Activated CD4-positive, alpha-beta T cell treated with anti-CD3 and anti-CD28 coated beads for 36 hours (primary cell): ENCODE data around the gene HMG20A. TPM values are rescaled to one million over a fixed set of nuclear protein-coding genes. Genes with fewer than 3 reads are reported as not detected.

Experiments used
- ATAC-seq: fragments of 200-7000 bp; cut with Tn5 transposase; one replicate; pipeline ENCODE4 v1.10.0; 2021; ENCODE audit warnings: mild to moderate bottlenecking, moderate library complexity
- CTCF ChIA-PET: fragments of 350-600 bp; sonication (Branson Sonifier 250); formaldehyde crosslinking; loops from one replicate; lab custom pipeline; 2021; ENCODE audit warnings: antibody characterized with exemption; lab: Charles Lee
- POLR2A ChIA-PET: fragments of 350-600 bp; sonication (Branson Sonifier 250); formaldehyde crosslinking; loops from one replicate; lab custom pipeline; 2021; ENCODE audit warnings: antibody characterized with exemption, inconsistent platforms; lab: Charles Lee
- DNase-seq: peaks from one replicate; pipeline ENCODE4 v3.0.0-alpha.2; 2020
- H3K27ac Mint-ChIP-seq: one replicate; pipeline ENCODE4 v1.8.0; 2021; ENCODE audit warnings: mixed read lengths
- H3K27me3 Mint-ChIP-seq: one replicate; pipeline ENCODE4 v1.8.0; 2021; ENCODE audit warnings: mixed read lengths
- H3K36me3 Mint-ChIP-seq: one replicate; pipeline ENCODE4 v1.8.0; 2021; ENCODE audit warnings: low read depth, mixed read lengths
- H3K4me1 Mint-ChIP-seq: one replicate; pipeline ENCODE4 v1.8.0; 2021; ENCODE audit warnings: mixed read lengths
- H3K4me3 Mint-ChIP-seq: one replicate; pipeline ENCODE4 v1.8.0; 2021; ENCODE audit warnings: mild to moderate bottlenecking, moderate library complexity, mixed read lengths
- H3K9me3 Mint-ChIP-seq: one replicate; pipeline ENCODE4 v1.8.0; 2021; ENCODE audit warnings: low read depth, mixed read lengths
- intact Hi-C, 2 experiments: fragments of 100-400 bp; cut with DNase I in 1 of 2; cut with micrococcal nuclease in 1 of 2; formaldehyde crosslinking; loops; one replicate each; pipeline versions ENCODE4 v1.14.2 to v1.15.1; 2022 to 2024; cut with DNase I, micrococcal nuclease
- total RNA-seq, 2 experiments: library from RNA; stranded (reverse); gene quantifications; one replicate each; pipeline ENCODE4 v1.2.3, GENCODE V29; 2021

Gene HMG20A
- total RNA-seq, 2 experiments from 2014 or later: 45.9 to 59.1 TPM

DNA sequence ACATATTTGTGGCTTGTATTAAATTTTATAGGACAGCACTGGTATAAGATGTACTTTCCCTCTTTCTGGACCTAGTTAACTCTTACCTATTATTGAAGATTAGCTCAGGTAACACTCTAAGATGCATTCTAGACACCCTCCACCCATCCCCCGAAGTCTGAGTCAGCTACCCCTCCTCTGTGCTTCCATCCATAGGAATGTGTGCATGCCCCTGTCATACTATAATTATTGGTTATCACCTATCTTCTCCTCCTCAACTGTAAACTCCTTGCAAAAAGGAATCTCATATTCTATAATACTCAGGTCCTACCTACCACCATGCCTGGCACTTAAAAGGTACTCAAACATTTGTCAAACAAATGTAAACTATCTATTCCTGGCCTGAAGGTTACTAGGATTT is 3.7 kb upstream of the HMG20A start:
- H3K27me3 Mint-ChIP-seq: no peaks in the 10 kb centered on the region
- H3K27ac Mint-ChIP-seq: no peak overlapping the region
- intact Hi-C loops: loop anchor here in 1 of 2 experiments (5.0 kb wide), 1 partner anchor 230 kb away; no protein-coding TSS in a partner anchor
- no peak for DNase-seq
- H3K4me1 Mint-ChIP-seq: peaks cover 24% of the 10 kb centered on the region
- CTCF ChIA-PET: interaction anchor here (0.6 to 1.8 kb wide), 3 partner anchors 10 to 1918 kb away, joined by 3 to 5 read pairs (median 3); no protein-coding TSS in a partner anchor
- POLR2A ChIA-PET: no interaction called here
- no peak for ATAC-seq
- H3K4me3 Mint-ChIP-seq: no peak overlapping the region
- H3K9me3 Mint-ChIP-seq: no peaks in the 10 kb centered on the region
- peaks cover 4% of the 10 kb centered on the region for H3K36me3 Mint-ChIP-seq

DNA sequence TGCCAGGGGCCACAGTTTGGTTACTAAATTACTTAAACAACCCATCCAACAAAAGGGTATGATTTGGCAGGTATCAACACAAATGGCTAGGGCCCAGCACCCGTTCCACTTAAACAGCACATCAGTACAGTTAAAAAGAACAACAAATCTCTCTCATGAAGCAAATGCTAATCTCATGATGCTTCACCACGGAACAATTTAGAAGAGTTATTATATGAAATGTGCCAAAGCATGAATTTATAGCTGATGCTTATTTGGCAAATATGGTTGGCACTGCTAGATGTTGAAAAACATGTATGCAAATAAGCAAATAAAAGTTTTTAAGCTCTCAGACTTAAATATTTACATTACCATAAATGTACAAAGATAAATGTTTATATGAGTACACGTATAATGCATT is 3.1 kb upstream of the HMG20A start:
- intact Hi-C loops: loop anchor here in 1 of 2 experiments (5.0 kb wide), 1 partner anchor 230 kb away; no protein-coding TSS in a partner anchor

DNA sequence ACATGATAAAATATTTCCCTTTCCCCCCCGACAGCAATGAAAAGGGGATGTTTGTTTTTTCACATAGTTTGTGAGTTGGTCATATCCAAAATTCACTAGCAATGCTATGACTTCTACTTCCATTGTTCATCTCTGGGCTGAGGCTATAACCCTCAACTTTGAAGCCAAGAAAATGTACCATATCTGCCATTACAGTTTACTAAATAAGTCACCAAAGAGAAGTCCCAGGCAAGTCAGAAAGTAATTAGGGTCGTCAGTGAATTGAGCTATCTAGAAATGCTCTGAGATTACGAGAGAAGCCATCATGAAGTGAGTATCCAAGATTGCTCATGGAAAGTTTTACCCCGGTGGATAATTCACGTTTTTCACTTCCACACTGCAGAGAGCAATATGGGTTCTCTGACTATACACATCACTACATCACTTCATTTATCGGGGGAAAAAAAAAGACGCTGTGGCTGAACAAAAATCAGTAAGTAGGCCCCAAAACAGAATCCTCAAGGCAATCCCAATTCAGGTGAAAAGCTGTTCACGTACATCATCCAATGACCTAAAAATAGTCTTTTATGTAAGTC is 2.2 kb upstream of the HMG20A start:
- Mint-ChIP-seq H3K27me3 (no peaks in the 10 kb centered on the region), H3K4me1 (peaks cover 31% of the 10 kb centered on the region), H3K36me3 (peaks cover 4% of the 10 kb centered on the region), H3K9me3 (no peaks in the 10 kb centered on the region), H3K27ac (peak overlapping the region; percentile 91), H3K4me3 (peak overlapping the region; percentile 95)
- intact Hi-C loops: loop anchor here in 1 of 2 experiments (5.0 kb wide), 1 partner anchor 231 kb away; no protein-coding TSS in a partner anchor
- ChIA-PET POLR2A (interaction anchor here (0.7 to 1.2 kb wide), 2 partner anchors 9 to 516 kb away, joined by 4 to 5 read pairs; no protein-coding TSS in a partner anchor), CTCF (interaction anchor here (0.6 to 1.8 kb wide), 6 partner anchors 8 to 305 kb away, joined by 3 to 4 read pairs (median 3); no protein-coding TSS in a partner anchor)
- DNase-seq: no peak
- ATAC-seq: no peak

More for the DNA sequence above, 3.1 kb upstream of the HMG20A start:
- Mint-ChIP-seq H3K9me3 (no peaks in the 10 kb centered on the region), H3K27me3 (no peaks in the 10 kb centered on the region), H3K4me1 (peaks cover 25% of the 10 kb centered on the region), H3K27ac (no peak overlapping the region), H3K4me3 (no peak overlapping the region), H3K36me3 (peaks cover 4% of the 10 kb centered on the region)
- no peak for ATAC-seq
- POLR2A ChIA-PET: no interaction called here
- CTCF ChIA-PET: interaction anchor here (1.8 kb wide), 1 partner anchor 85 kb away, joined by 3 read pairs; no protein-coding TSS in a partner anchor
- no peak for DNase-seq

DNA sequence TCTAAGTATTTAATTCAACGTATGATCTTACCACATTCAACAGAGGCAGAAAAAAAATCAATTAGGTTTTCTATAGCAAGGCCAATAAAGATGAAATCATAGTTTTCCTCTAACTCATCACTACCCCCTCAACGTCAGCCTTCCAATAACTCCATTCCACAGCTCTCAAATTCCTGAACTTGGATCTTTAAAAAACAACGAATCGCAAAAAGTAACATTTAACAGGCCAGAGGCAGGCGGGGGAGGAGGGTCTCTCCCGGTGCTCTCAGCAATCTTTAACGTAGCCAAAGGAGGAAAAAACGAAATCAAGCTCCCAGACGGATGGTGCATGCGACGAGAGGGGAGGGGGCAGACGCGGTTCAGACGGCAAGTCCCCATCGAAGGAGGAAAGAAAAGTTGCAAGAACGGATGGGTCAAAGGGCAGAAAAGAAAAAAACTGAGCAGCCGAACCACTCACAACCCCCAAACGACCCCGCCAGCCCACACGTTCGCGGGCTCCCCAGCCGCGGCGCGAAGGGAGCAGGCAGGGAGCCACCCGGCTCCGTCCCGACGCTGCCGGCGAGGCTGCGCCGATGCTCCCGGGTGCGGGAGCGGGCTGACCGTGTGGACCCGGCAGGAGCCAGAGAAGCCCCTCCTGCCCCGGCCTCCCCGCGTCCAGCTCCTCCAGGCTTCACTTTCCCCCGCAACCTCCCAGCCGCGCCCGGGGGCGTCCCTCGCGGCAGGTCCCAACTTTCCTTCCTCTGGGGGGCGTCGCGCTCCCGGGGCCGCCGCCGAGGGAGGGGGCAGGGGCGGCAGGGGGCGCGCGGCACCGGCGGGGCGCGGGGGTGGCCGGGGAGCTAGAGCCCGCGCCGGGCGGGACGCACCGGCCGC is 1.5 kb upstream of the HMG20A start:
- DNase-seq: peak; percentile 65
- Mint-ChIP-seq H3K4me3 (peak overlapping the region; percentile 95), H3K27me3 (no peaks in the 10 kb centered on the region), H3K27ac (peak overlapping the region; percentile 91), H3K36me3 (peaks cover 4% of the 10 kb centered on the region), H3K9me3 (no peaks in the 10 kb centered on the region), H3K4me1 (peaks cover 37% of the 10 kb centered on the region)
- peak; percentile 2 for ATAC-seq
- ChIA-PET CTCF (interaction anchor here (0.6 to 1.4 kb wide), 5 partner anchors 9 to 306 kb away, joined by 3 to 4 read pairs (median 3); no protein-coding TSS in a partner anchor), POLR2A (interaction anchor here (0.7 to 1.2 kb wide), 3 partner anchors 10 to 516 kb away, joined by 4 to 5 read pairs (median 5); no protein-coding TSS in a partner anchor)
- intact Hi-C loops: loop anchor here in 1 of 2 experiments (1.0 to 5.0 kb wide), 2 partner anchors 10 to 232 kb away; no protein-coding TSS in a partner anchor

DNA sequence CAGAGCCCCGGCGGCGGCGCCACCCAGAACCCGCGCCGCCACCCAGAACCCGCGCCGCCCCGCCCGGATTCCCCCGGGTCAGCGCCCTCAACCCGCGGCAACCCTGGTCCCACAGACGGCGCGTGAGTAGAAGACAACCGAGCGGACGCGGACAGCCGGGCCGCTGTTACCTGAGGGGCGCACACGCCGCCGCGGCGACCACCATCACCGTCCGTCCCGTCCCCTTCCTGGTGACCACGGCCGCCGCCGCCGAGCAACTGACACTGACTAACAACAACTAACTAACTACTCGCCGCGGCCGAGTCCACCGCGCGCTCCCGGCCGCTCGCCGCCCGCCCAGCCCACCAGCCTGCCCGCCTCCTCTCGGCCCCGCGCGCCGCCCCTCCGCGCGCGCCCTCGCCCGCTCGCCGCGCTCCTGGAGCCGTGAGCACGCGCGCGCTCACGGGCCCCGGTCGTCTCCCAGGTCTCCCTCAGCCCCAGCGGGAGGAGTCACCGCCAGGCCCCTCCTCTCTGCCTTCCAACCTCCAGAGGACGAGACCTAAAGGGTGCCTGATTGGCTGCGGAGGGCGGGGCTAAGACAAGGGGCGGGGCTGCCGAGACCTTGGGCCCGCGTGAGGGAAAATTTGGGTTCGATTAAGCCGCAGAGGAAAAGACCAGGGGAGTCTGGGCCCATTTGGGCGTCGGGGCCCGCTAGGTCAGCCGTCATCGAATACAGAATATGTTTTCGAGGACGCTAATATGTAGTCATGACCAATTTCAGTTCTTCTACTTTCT is 665 bp upstream of the HMG20A start, which contains the start of gene PEAK1:
Gene PEAK1, minus strand, starts transcription at position 269 of the 774 bp plus-strand sequence. CDS start 238,178 bp downstream, outside the sequence.
- peak; percentile 99 for ATAC-seq
- Mint-ChIP-seq H3K9me3 (no peaks in the 10 kb centered on the region), H3K4me1 (peaks cover 44% of the 10 kb centered on the region), H3K27ac (peak within 1 kb of the TSS; percentile 100), H3K4me3 (peak within 1 kb of the TSS; percentile 95), H3K36me3 (peaks cover 5% of the 10 kb centered on the region), H3K27me3 (no peaks in the 10 kb centered on the region)
- ChIA-PET POLR2A (interaction anchor here (1.2 kb wide), 1 partner anchor 10 kb away, joined by 5 read pairs; no protein-coding TSS in a partner anchor), CTCF (interaction anchor here (1.4 kb wide), 1 partner anchor 37 kb away, joined by 3 read pairs; no protein-coding TSS in a partner anchor)
- intact Hi-C loops: loop anchor here (1.0 to 10.0 kb wide), 14 partner anchors 10 to 1965 kb away; partner anchors contain the start of genes RCN2 (in 2 of the 2), ETFA (in 1 of the 2), SCAPER (in 1 of the 2) and TBC1D2B (in 1 of the 2)
- DNase-seq: peak; percentile 100

DNA sequence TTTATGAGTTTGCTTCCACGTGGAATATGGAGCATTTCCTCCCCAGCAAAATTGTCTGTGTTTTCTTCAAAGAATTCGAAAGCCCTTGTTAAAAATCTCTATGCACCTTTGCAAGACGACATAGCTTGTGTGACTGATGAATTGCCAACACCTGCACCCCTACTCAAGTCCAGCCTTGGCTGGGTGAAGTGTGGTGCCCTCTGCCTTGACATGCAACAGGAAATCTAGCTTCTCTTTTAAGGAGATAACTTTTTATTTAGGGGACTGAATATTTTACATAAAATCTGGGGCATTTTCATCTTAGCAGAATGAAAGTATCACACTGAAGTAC is 647 bp downstream of the HMG20A start:
- Mint-ChIP-seq H3K4me3 (peak overlapping the region; percentile 92), H3K9me3 (no peaks in the 10 kb centered on the region), H3K36me3 (peaks cover 6% of the 10 kb centered on the region), H3K4me1 (peaks cover 55% of the 10 kb centered on the region), H3K27ac (peak overlapping the region; percentile 100), H3K27me3 (no peaks in the 10 kb centered on the region)
- ChIA-PET CTCF (interaction anchor here (0.6 to 1.5 kb wide), 4 partner anchors 9 to 460 kb away, joined by 3 to 6 read pairs (median 4); no protein-coding TSS in a partner anchor), POLR2A (interaction anchor here (0.7 to 1.4 kb wide), 2 partner anchors 9 to 12 kb away, joined by 3 to 4 read pairs; no protein-coding TSS in a partner anchor)
- no peak for ATAC-seq
- intact Hi-C loops: loop anchor here (2.0 to 10.0 kb wide), 6 partner anchors 19 to 1967 kb away; partner anchors contain the start of gene TBC1D2B (in 1 of the 2)
- peak; percentile 41 for DNase-seq

DNA sequence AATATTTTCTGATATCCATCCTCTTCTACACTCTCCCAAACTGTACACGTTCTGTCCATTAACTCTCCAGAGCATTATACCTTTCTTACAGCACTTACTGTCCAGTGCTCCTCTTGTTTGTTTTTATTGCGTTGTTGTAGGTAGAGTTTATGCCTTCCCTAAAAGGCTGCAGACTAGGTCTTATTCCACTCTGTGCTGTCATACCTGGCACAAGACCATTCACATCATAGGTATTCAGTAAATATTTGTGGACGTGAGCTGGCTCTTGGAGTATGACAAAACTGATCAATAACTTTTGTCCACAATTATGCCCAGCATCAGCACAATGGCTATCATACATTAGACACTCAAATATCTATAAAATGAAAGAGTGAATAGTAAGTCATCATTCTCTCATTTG is 4.4 kb downstream of the HMG20A start:
- DNase-seq (no peak), ATAC-seq (no peak)
- H3K27me3 Mint-ChIP-seq: no peaks in the 10 kb centered on the region
- peaks cover 60% of the 10 kb centered on the region for H3K4me1 Mint-ChIP-seq
- POLR2A ChIA-PET: no interaction called here
- no peak overlapping the region for H3K27ac Mint-ChIP-seq
- H3K9me3 Mint-ChIP-seq: no peaks in the 10 kb centered on the region
- CTCF ChIA-PET: interaction anchor here (0.9 kb wide), 1 partner anchor 245 kb away, joined by 3 read pairs; no protein-coding TSS in a partner anchor
- intact Hi-C loops: loop anchor here (10.0 kb wide), 3 partner anchors 70 to 650 kb away; partner anchors contain the start of gene TBC1D2B (in 1 of the 2)
- no peak overlapping the region for H3K4me3 Mint-ChIP-seq
- H3K36me3 Mint-ChIP-seq: peaks cover 3% of the 10 kb centered on the region

DNA sequence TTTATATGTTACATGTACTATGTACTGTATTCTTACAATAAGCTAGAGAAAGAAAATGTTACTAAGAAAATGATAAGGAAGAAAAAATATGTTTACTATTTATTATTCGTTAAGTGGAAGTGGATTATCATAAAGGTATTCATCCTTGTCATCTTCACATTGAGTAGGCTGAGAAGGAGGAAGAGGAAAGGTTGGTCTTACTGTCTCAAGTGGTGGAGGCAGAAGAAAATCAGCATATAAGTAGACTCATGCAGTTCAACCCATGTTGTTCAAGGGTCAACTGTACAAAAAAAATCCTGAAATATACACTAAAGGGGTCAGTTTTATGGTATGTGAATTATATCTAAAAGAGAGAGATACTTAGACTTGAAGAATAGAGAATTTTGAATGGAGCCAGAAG is 5.7 kb downstream of the HMG20A start:
- ATAC-seq: no peak
- Mint-ChIP-seq H3K36me3 (peaks cover 3% of the 10 kb centered on the region), H3K27ac (no peak overlapping the region), H3K9me3 (no peaks in the 10 kb centered on the region), H3K4me1 (peaks cover 67% of the 10 kb centered on the region), H3K27me3 (no peaks in the 10 kb centered on the region), H3K4me3 (no peak overlapping the region)
- DNase-seq: no peak
- intact Hi-C loops: loop anchor here (10.0 kb wide), 3 partner anchors 68 to 648 kb away; partner anchors contain the start of gene TBC1D2B (in 1 of the 2)
- CTCF ChIA-PET: interaction anchor here (0.6 to 1.5 kb wide), 3 partner anchors 10 to 209 kb away, joined by 3 to 5 read pairs (median 3); no protein-coding TSS in a partner anchor
- POLR2A ChIA-PET: interaction anchor here (0.6 to 0.7 kb wide), 2 partner anchors 109 to 579 kb away, joined by 3 to 4 read pairs; no protein-coding TSS in a partner anchor

DNA sequence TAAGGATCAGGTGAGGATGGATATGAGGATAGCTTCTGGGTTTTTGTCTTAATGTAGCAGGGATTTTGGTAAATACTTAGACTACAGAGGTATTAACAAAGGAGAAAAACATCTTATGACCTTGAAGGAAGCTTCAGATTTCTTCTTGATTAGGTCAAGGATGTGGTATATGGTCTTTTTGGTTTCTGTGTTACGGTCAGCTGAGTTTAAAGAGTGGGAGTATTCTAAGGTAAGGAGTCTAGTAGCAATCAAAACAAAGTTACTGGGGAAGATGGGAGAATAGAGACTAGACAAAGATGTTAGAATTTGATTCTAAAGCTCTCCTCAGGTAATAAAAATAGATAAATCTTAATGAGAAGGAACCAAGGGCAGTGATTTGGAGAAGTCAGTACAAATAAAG is 6.2 kb downstream of the HMG20A start:
- Mint-ChIP-seq H3K4me3 (no peak overlapping the region), H3K27ac (no peak overlapping the region), H3K36me3 (peaks cover 3% of the 10 kb centered on the region), H3K9me3 (no peaks in the 10 kb centered on the region), H3K4me1 (peaks cover 64% of the 10 kb centered on the region), H3K27me3 (no peaks in the 10 kb centered on the region)
- DNase-seq (no peak), ATAC-seq (no peak)
- ChIA-PET CTCF (interaction anchor here (1.1 to 1.5 kb wide), 2 partner anchors 11 to 17 kb away, joined by 3 to 5 read pairs; no protein-coding TSS in a partner anchor), POLR2A (no interaction called here)
- intact Hi-C loops: loop anchor here (10.0 kb wide), 3 partner anchors 68 to 648 kb away; partner anchors contain the start of gene TBC1D2B (in 1 of the 2)
